Ascending aorta (tissue), 2 donors: ENCODE data around the gene FGR. TPM values are rescaled to one million over a fixed set of nuclear protein-coding genes. Genes with fewer than 3 reads are reported as not detected.

Experiments
- DNase-seq, 2 donors: peaks; one replicate each; pipeline ENCODE4 v3.0.0-alpha.2; 2019; ENCODE audit warnings: low spot score in 2 of 2
- H3K27ac ChIP-seq, 2 donors: fragments of 200-600 bp; sonication (generic); one replicate each; pipeline ENCODE4 v1.5.1; 2016 to 2017; ENCODE audit warnings: mild to moderate bottlenecking in 1 of 2
- H3K27me3 ChIP-seq: fragments of 200-600 bp; sonication (generic); one replicate; pipeline ENCODE4 v1.5.1; 2017
- H3K36me3 ChIP-seq, 2 donors: fragments of 200-600 bp; sonication (generic); one replicate each; pipeline ENCODE4 v1.5.1; 2016
- H3K4me1 ChIP-seq, 2 donors: fragments of 200-600 bp; sonication (generic); one replicate each; pipeline ENCODE4 v1.5.1; 2016 to 2017; ENCODE audit warnings: mild to moderate bottlenecking in 1 of 2
- H3K4me3 ChIP-seq, 2 donors: fragments of 200-600 bp; sonication (generic); one replicate each; pipeline ENCODE4 v1.5.1; 2016 to 2017; ENCODE audit warnings: mild to moderate bottlenecking in 1 of 2
- H3K9me3 ChIP-seq, 2 donors: fragments of 200-600 bp; sonication (generic); one replicate each; pipeline ENCODE4 v1.5.1; 2016
- CTCF ChIP-seq, 3 experiments: fragments of 200-600 bp in 2 of 3; fragments of 450-650 bp in 1 of 3; sonication (generic) in 2 of 3; IDR thresholded peaks; one replicate each; pipeline ENCODE4 v1.5.1; 2016 to 2019; ENCODE audit warnings: antibody characterized with exemption in 3 of 3, mild to moderate bottlenecking in 1 of 3, moderate library complexity in 1 of 3
- intact Hi-C: fragments of 100-400 bp; cut with DNase I; formaldehyde crosslinking; loops from one replicate; pipeline ENCODE4 v1.15.1; 2023
- total RNA-seq: library from RNA; depleted of rRNA; stranded (reverse); fragments of >200 nt; gene quantifications from one replicate; pipeline ENCODE4 v1.1.0, GENCODE V29; 2016

Gene FGR
- total RNA-seq, 1 donor from 2014 or later = 10.4 TPM

- H3K4me3 ChIP-seq = no peak overlapping the region
- DNase-seq = peak in 1 of 2 donors; percentile 59
- no peak overlapping the region for H3K27ac ChIP-seq
- peaks cover 0 to 17% of the 10 kb centered on the region in 2 donors for H3K4me1 ChIP-seq
- no peak for TF ChIP-seq CTCF (IDR thresholded peaks at IDR 0.05)
- no peaks in the 10 kb centered on the region for H3K9me3 ChIP-seq
- intact Hi-C loops = no loop called here
- no peaks in the 10 kb centered on the region for H3K36me3 ChIP-seq
- no peaks in the 10 kb centered on the region for H3K27me3 ChIP-seq
Observed at GRCh38 chr1:27668121-27668807, 33.3 kb upstream of the FGR start.

GRCh38 chr1:27666791-27667254 is 31.8 kb upstream of the FGR start:
- H3K36me3 ChIP-seq = no peaks in the 10 kb centered on the region
- DNase-seq = no peak
- H3K27me3 ChIP-seq = no peaks in the 10 kb centered on the region
- H3K27ac ChIP-seq = no peak overlapping the region
- intact Hi-C loops = no loop called here
- no peak for TF ChIP-seq CTCF (IDR thresholded peaks at IDR 0.05)
- H3K9me3 ChIP-seq = no peaks in the 10 kb centered on the region
- H3K4me3 ChIP-seq = no peak overlapping the region
- H3K4me1 ChIP-seq = peaks cover 4 to 21% of the 10 kb centered on the region in 2 donors

- no peak for TF ChIP-seq CTCF (IDR thresholded peaks at IDR 0.05)
Observed at GRCh38 chr1:27666294-27666693, 31.3 kb upstream of the FGR start.

GRCh38 chr1:27665016-27665651 is 30.1 kb upstream of the FGR start:
- TF ChIP-seq CTCF (IDR thresholded peaks at IDR 0.05) = no peak
- DNase-seq = no peak
- no peaks in the 10 kb centered on the region for H3K36me3 ChIP-seq
- H3K9me3 ChIP-seq = no peaks in the 10 kb centered on the region
- H3K27me3 ChIP-seq = no peaks in the 10 kb centered on the region
- H3K4me1 ChIP-seq = peaks cover 4 to 16% of the 10 kb centered on the region in 2 donors
- H3K27ac ChIP-seq = no peak overlapping the region
- intact Hi-C loops = no loop called here
- no peak overlapping the region for H3K4me3 ChIP-seq

More at GRCh38 chr1:27666294-27666693, 31.3 kb upstream of the FGR start:
- Histone ChIP-seq H3K4me3 (no peak overlapping the region), H3K27me3 (no peaks in the 10 kb centered on the region), H3K9me3 (no peaks in the 10 kb centered on the region), H3K27ac (no peak overlapping the region), H3K36me3 (no peaks in the 10 kb centered on the region), H3K4me1 (peaks cover 4 to 16% of the 10 kb centered on the region in 2 donors)
- DNase-seq = no peak
- intact Hi-C loops = no loop called here

GRCh38 chr1:27664291-27664690 is 29.3 kb upstream of the FGR start:
- H3K4me1 ChIP-seq = peaks cover 4 to 17% of the 10 kb centered on the region in 2 donors
- TF ChIP-seq CTCF (IDR thresholded peaks at IDR 0.05) = no peak
- intact Hi-C loops = loop anchor here (5.0 kb wide), 2 partner anchors 172 to 367 kb away; partner anchors contain the start of gene WASF2
- no peaks in the 10 kb centered on the region for H3K27me3 ChIP-seq
- no peak overlapping the region for H3K4me3 ChIP-seq
- DNase-seq = no peak
- H3K36me3 ChIP-seq = no peaks in the 10 kb centered on the region
- H3K27ac ChIP-seq = no peak overlapping the region
- no peaks in the 10 kb centered on the region for H3K9me3 ChIP-seq
